ENCODE data around the gene BCL11A.

GRCh38 chr2:60557486-60557864 lies 4.0 kb upstream of the BCL11A start:
- TF ChIP-seq CTCF (IDR thresholded peaks at IDR 0.05): no peak
- TF ChIP-seq POLR2A (IDR thresholded peaks at IDR 0.05): no peak

All from esophagus squamous epithelium (tissue), 4 donors.